GM21717 (cell line): ENCODE data around the gene FAM118B.

ENCODE experiments used
- ATAC-seq: cut with Tn5 transposase; IDR thresholded peaks from one replicate; pipeline ENCODE4 v1.9.1; 2021; ENCODE audit warnings: mild to moderate bottlenecking, moderate library complexity; ENCODE audit not compliant: unreplicated experiment

Gene FAM118B

DNA sequence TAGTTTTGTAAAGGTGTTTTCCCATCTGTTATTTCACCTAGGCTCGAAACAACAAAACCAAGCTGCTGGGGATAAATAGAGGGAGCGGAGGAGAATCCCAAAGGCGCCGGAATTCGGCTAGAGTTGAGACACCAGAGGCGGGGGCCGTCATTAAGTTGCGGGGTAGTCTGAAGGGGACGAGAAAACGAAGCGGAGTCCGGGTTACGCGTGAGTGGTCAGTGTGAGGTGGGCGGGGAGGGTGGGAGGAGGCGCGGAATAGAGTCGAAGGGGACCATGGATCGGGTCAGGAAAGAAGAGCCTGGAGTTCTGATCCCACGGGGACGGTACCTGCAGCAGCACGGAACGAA lies 56.8 kb downstream of the FAM118B start:
- ATAC-seq = no peak

DNA sequence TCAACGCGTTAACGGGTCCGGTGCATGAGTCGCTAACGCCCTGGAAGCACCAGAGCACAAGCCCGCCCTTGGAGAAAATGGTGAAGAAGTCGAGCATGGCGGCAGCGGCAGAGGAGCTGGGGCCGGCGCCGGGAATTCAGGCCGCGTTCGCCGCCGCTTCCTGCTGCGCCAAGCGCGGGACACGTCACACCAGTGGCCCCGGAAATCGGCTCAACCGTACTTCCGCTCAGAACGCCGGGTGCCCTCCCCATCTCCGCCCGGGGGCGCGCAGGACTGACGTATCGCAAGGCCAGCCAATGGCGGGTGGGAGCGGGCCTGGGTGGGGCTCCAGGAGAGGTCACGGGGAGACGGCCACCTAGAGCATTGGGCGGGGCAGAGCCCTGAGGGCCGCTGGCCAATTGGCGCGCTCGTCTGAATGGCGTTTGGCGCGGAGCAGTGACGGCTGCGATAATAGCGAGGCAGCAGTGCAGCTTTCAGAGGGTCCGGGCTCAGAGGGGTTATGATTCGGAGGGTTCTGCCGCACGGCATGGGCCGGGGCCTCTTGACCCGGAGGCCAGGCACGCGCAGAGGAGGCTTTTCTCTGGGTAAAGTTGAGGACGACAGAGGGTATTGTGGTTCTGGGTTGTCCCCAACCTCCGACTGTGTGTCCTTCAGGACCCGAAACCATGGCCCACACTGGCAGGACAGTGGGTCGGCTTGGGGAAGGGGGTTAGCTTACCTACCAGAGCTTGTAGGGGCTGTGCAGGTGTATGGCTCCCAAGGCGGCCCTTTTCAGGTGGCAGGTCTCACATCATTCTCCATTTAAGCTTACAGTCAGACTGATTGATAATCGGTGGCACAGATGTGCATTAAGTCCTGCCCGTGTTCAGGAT lies 57.4 kb downstream of the FAM118B start, which contains the start of the genes FOXRED1 and SRPRA:
TSS of gene FOXRED1 (plus strand) at position 447 of the 872 bp plus-strand sequence. CDS start at position 500, 53 bp downstream.
TSS of gene SRPRA (minus strand) at position 188 of the 872 bp plus-strand sequence. CDS start at position 97, 91 bp downstream.
- peak; percentile 99 for ATAC-seq

DNA sequence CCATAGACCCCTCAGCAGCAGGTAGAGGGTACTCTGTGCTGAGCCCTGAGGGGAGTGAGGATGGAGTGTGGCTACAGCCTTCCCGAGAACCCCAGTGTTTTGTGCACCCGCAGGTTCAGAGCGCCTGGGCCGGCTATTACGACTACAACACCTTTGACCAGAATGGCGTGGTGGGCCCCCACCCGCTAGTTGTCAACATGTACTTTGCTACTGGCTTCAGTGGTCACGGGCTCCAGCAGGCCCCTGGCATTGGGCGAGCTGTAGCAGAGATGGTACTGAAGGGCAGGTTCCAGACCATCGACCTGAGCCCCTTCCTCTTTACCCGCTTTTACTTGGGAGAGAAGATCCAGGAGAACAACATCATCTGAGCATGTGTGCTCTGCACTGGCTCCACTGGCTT lies 65.7 kb downstream of the FAM118B start:
- ATAC-seq = no peak

DNA sequence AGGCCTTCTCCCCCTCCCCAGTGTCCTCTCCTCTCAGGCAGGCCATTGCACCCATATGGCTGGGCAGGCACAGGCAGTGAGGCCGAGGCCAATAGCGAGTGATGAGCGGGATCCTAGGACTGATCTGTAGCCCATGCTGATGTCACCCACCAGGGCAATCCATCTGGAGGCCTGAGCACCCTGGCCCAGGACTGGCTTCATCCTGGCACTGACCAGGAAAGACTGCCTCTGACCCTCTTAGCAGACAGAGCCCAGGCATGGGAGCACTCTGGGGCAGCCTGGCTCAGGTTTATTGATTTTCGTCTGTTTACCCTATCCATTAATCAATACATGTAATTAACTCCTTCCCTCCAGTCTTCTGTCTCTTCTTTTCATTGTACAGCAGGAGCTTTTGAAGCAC lies 66.2 kb downstream of the FAM118B start:
- no peak for ATAC-seq

DNA sequence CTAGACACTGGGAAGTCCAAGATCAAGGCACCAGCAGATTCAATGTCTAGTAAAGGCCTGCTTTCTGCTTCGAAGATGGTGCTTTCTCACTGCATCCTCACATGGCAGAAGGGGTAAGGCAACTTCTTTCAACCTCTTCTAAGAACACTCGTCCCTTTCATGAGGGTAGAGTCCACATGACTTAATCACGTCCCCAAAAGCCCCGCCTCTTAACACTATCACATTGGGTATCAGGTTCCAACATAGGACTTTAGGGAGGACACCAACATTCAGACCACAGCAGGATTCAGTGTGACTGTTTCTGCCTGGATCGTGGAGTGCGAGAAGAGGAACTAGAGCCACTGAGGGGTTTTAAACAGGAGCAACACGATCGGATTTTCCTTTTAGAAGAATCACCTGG lies 67.6 kb downstream of the FAM118B start:
- ATAC-seq = no peak

DNA sequence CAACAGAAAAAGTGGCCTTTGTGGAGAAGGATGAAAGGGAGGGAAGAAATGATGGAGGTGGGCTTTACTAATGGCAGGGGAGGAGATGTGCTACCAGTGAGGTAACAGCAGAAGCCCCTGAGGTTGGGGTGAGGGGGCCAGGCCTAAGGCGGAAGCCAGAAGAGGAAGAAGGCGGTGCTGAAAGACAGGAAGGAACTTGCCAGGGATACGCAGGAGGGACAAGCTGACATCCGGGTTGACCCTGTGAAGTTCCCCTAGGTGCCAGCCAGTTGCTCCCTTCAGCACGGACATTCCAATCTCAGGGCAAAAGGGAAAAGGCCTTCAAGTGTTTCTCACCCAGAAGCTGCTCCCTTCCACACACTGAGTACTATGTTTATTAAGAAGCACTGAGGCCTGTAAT lies 69.0 kb downstream of the FAM118B start:
- no peak for ATAC-seq

DNA sequence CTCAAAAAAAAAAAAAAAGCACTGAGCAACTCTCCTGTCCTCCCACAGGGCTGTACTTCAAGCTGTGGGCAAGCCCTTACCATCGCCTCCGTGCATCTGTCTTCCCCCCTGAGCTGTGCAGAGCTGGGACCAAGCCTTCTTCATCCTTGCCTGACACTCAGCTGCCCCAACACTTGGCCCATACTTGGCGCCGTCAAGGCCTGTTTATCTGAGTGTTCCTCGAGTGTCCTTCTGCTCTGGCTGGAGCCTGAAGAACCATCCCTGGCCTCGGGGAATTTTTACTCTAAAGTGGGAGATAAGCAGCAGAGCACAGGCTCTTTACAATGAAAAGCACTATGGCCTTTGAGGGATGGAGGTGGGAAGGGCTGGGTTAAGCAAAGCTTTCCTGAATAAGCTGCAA lies 69.7 kb downstream of the FAM118B start:
- no peak for ATAC-seq

DNA sequence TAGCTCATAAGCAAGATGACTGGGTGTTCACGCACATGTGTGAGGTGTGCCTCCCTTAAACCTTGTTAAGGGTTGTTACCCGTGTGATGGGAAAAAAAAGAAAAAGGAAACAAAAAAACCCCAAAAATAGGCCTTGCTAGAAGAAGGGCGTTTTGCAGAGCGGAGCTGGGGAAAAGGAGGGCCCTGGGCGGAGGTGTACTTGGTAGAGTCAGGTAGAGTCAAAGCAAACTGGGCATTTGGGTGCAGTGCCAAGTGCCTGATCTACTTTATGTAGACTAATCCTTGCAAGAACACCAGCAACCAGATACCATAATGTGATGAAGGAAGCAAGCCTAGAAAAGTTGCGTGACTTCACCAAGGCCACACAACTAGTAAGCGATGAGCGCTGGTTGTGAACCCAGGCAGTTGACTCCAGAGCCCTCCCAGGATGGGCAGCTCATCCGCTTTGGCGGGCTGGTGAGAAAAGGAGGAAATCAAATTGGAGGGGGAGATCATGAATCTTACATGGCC lies 70.1 kb downstream of the FAM118B start:
- no peak for ATAC-seq

DNA sequence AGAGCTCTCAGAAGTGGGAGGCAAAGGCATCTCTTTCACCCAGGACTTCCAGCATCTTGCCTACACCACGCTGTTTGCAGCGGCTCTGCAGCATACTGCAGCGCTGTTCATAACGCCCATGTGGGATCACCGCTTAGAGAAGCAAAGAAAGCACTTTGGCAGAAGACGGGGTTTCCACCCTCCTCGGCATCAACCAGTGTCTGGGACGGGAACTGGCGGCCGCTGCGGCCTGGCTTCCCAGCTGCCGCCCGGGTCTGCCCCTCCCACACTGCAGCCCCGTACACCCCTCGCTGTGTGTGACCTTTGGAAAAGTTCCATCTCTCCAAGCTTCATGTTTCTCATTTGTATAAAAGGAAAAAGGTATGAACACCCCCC lies 70.8 kb downstream of the FAM118B start:
- peak; percentile 29 for ATAC-seq

DNA sequence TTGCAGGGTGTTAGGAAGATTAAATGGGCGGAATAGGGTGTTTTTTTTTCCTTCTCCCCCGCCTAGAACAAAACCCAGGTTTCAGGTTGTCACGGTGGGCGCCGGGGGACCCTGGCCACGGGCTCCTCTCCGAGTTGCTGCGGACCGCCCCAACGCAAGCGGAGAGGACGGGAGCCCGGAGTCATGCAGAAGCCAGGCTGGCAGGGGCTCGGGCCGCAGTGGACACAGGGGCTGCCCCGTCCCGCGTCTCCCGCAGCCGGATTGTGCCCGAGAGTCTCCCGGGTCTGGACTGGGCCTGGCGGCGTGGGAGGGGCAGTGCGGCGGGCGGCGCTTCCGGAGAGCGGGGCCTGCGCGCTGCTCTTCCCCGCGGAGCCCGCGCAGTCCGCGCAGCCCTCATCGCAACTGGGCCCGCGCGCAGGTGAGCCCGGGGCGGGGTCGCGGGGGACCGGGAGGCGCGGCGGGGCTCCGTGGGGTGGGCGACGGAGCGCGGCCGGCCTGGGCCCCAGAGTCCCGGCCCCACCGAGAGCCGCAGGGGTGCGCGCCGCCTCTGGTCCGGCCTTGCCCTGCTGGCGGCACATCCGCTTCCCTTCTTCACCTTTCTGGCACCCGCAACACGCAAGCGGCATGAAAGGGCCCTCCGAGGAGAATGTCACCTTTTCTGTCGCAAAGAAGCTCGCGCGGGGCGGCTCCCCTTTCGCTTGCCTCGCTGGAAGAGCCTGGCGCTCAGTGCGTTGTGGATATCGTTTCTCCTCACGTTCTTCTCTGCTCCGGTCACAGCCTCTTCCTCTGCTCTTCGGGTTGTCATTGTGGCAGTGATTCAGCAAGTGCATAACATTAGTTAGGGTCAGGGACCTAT lies 71.4 kb downstream of the FAM118B start, which contains the start of gene TIRAP:
TSS of gene TIRAP (plus strand) at position 358 of the 856 bp plus-strand sequence. CDS start 7,802 bp downstream, outside the sequence.
- ATAC-seq = peak; percentile 65

DNA sequence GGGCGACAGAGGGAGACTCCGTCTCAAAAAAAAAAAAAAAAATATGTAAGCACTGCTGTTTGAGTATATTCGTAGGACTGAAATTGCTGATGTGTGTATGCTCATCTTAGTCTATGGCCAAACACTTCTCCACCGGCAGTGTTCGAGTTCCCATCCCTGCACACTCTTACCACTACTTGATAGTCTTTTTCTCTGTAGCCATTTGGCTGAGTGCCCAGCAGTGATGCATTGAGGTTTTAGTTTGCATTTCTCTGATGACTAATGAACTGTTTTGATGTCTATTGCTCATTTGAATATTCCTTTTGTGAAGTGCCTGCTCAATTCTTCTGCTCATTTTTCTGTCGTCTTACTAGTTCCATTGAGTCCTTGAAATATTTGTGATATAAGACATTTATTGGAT lies 73.2 kb downstream of the FAM118B start:
- ATAC-seq = peak; percentile 63

DNA sequence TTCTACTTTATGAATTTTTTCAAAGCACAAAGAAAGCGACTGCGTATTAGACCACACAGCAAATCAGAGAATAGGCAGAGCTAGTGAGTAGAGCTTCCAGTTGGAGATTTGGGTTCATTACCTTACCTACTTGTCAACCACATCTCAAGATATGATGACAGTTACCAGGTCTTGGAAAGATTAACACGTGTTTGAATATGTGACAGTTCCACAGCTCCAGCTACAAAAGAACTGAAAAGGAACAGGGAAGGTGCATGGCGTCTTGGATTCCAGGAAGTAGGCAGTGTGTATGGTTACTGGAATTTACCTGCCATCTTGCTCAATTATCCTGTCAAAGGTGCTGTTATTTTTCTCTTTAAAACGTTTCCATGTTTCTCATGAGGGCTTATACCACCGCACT lies 76.7 kb downstream of the FAM118B start:
- no peak for ATAC-seq

DNA sequence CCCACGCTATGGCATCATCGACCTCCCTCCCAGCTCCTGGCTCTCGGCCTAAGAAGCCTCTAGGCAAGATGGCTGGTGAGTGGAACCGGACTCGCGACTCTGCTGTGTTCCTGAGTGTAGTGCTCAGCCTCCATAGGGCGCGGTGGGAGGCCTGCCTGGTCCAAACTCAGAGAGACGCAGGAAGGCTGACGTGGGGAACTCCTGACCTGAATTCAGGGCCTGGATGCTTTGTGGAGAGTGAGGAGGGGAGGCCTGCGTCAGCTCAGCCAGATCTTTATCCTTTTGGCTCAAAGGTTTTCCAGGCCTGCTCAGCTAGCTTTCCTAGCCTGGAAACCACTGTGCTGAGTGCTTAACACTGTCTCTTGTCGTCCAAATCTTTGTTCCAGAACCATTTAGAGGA lies 79.3 kb downstream of the FAM118B start:
- ATAC-seq = no peak

DNA sequence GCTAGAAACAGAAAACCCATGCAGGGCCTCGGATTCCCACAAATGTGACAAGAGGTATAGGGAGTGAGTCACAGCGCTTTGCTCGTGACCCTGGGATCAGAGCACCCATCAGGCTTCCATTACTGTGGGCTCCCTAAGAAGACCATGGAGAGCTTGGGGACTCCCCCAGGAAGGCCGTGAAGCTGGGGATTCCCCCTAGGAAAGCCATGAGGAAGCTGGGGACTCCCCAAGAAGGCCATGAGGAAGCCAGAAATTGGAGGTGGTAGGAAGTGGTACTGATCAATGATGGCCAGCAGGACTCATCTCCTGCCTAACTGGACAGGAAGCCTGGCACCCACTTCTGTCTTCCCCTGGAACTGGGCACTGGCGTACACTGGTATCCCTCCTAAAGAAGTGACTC lies 82.1 kb downstream of the FAM118B start:
- ATAC-seq = no peak

DNA sequence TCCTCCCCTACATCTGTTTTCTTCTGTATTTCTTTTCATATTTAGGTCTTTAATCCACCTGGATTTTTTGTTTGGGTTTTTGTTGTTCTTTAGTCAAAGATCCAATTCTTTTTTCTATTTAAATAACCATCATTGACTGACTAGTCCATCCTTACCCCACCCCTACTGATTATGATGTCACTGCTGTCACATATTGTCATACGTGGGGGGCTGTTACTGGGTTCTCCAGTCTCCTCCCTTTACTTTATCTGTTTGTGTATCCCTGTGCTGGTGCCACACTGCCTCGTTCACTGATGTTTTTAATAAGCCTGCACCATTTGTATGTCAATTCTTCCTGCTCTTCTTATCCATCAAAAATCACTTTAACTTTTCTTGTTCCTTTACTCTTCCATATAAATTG lies 85.4 kb downstream of the FAM118B start:
- ATAC-seq = no peak

DNA sequence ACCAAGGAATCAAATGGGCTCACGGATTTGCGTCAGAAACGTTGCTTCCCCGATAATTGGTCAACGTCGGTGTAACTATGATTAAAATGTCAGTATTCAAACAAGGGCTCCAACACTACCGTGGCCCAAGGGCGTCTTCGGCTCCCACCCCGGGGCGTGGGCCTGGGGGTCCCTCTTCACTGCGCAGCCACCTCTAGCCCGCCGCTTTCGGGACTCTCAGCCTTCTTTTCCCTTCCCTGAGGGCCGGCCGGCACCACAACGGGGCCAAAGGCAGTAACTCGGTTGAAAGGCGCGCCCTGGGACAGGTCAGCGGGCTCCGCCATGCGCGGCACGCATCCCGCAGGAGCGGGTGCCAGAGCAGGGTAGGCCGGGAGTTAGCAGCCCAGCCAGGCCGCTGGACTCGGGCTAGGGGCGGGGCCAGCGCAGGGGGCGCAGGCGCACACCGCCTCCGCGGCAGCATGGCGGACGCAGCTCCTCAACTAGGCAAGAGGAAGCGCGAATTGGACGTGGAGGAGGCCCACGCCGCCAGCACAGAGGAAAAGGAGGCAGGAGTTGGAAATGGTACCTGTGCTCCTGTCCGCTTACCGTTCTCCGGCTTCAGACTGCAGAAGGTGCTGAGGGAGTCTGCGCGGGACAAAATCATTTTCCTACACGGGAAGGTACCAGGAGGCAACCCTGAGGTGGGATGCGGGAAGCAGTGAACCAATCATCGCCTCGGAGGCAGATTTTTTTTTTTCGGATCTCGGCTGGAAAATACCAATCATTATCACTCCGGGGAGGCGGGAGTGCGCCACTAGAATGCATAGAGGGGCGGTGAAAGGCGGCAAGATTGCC lies 92.3 kb downstream of the FAM118B start, which contains the start of gene DCPS:
TSS of gene DCPS (plus strand) at position 438 of the 834 bp plus-strand sequence. CDS start at position 459, 21 bp downstream.
- ATAC-seq = peak; percentile 80

DNA sequence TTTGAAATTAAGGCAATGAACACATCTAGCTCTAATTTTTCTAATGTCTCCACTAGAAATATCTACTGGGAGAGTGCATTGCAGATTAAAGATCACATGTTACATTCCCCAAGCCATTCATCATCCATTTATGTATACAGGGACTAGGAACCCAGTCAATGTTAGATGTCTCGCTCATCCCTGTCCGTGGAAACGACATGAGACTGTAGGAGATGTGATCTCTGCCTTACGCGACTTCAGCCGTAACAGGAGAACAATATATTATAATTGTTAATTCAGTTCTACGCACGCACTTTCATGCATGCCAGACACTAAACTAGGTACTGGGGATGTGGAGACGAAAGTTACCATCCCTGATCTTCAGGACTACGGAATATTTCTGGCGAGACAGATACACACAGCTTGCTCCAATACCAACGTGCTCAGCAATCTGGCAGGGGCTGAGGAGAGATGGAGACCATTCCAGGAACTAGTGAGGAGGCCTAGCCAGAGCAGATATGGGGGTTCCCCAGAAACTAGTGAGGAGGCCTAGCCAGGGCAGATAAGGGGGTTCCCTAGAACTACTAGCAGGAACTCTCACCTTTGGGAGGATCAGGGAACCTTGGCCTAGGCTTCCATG lies 93.0 kb downstream of the FAM118B start:
- peak; percentile 33 for ATAC-seq

DNA sequence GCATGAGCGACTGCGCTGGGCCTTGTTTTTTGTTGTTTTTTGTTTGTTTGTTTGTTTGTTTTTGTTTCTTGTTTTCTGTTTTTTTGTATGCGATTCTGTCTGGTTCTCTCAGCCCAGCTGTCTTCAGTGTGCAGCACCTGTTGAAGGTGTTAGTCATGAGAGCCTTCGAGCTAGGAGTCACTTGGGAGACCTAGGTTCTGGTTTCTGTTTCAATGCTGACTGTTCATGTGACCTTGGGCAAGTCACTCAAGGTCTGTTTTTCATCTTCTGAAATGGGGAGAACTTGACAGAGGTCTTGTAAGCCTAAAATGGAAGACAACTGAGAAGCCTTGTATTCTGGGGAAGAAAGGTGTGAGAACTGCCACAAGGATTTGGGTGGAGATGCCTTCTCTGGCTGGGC lies 94.1 kb downstream of the FAM118B start:
- ATAC-seq = peak; percentile 58

DNA sequence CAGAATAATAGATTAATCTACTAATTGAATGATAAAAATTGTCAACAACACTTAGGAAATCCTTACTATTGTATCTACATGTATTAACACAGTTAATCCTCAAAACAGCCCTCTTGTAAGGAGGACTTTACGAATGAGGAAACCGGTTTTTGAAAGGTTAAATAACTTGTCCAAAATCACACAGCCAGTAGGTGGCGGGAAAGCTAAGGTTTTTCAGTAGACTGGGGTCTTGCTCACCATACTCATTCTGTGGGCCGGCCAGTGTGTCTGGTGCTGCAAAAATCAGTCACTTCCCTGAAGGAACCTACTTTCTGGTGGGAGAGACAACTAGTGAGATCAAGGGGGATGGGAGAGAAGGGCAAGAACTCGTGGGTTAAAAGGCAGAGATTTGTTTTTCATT lies 96.1 kb downstream of the FAM118B start:
- no peak for ATAC-seq

DNA sequence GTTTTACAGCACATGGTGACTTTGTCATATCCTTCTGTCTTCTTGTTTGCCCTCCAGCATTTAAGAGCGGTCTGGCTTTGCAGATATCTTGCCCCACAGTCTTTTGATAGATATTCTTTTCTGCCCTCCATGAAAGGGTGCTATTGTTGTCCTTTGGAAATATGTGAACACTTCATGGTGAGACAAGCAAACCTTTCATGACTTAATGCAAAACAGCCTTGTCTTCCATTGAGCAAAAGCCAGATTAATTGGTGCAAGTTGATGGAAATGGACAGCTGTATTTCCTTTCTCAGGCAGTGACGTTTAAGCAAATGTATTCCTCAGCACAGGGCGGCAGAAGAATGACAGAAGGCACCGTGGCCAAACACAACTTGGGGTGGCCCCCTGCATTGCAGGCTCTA lies 96.7 kb downstream of the FAM118B start:
- ATAC-seq = no peak
